ENCODE data around the gene SOX10. TPM values are rescaled to one million over a fixed set of nuclear protein-coding genes. Genes with fewer than 3 reads are reported as not detected.

The SOX10 gene
- total and polyA plus RNA-seq, 9 of the 15 experiments (the other 6 are each of a cell fraction or from before 2014, with no cell fraction given): not detected

DNA sequence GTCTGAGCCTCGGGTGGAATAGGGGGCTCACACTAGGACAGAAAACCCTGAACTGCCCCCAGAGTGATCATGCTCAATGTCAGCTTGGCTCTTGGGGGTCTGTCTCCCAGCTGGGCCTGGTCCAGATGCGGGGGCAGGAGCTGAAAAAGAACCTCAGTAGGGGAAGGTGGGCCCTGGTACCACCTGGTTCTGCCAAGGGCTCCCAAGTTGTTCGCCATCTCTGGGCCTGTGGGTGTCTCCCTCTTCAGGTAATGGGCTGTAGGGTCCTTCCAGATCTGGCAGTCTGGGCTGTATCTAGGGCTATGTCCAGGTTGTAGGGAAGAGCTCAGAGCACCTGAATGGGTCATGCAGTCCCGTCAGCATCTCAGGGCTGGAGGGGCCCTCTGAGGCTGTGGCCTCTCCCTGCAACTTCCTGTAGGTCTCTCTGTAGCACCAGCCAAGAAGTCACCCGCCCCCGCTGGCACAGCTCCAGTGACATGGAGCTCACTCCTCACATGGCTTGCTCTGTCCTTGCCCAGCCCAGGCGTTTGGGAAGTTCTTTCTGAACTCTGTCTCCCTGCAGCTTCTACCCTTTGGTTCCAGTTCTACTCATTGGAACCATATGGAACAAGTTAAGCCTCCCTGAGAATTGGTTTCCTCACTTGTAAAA is 33.0 kb upstream of the SOX10 start:
- no peak overlapping the region for H3K27ac ChIP-seq (ENCODE audit: extremely low read depth, low read depth, low read length)
- no peaks in the 10 kb centered on the region for H3K27me3 ChIP-seq (ENCODE audit: control insufficient read depth in 2 of 2, insufficient read depth in 2 of 2, low read length in 2 of 2)
- no peaks in the 10 kb centered on the region for H3K79me2 ChIP-seq (ENCODE audit: control insufficient read depth, insufficient read depth, low read length)
- no peaks in the 10 kb centered on the region for H4K20me1 ChIP-seq (replicated peaks; ENCODE audit: control insufficient read depth, insufficient read depth, low read length)
- BruUV-seq (replicated peaks): no TSS peak
- intact Hi-C loops (cut with micrococcal nuclease) (no loop called here), in situ Hi-C loops (cut with MboI) (no loop called here)
- H3K9me1 ChIP-seq (ENCODE audit: control insufficient read depth, insufficient read depth, low read length): no peaks in the 10 kb centered on the region
- 0 out of 2 replicates have a peak overlapping the region, but pooled peaks have one; percentile 39 for H2AFZ ChIP-seq (ENCODE audit: low read depth, low read length)
- TF ChIP-seq NFIC (IDR thresholded peaks at IDR 0.05) (peak; percentile 62), EHMT2 (IDR thresholded peaks at IDR 0.05) (no peak)
- CTCF ChIA-PET (ENCODE audit: low intra/inter-chr PET ratio): no interaction called here
- H3K9me3 ChIP-seq (replicated peaks; ENCODE audit: control insufficient read depth, insufficient read depth, low read depth, low read length): no peaks in the 10 kb centered on the region
- POLR2A ChIA-PET: interaction anchor here (0.6 to 0.9 kb wide), 3 partner anchors 11 to 51 kb away, joined by 3 to 5 read pairs (median 3); no protein-coding TSS in a partner anchor
- FAIRE-seq (no peak), ATAC-seq (peak; percentile 61), DNase-seq (ENCODE audit: extremely low read depth in 1 of 4, low spot score in 3 of 4) (peak in 1 of 4 experiments; percentile 31)
- WGBS (ENCODE audit: insufficient coverage, low coverage, missing lambda C conversion rate): 34% methylated on average over 7 of the region's 7 CpGs
- H3K9ac ChIP-seq (ENCODE audit: insufficient read depth in 1 of 2, low read depth in 2 of 2, low read length in 2 of 2): 0 out of 4 replicates have a peak overlapping the region, but pooled peaks of 1 of the 2 experiments have one; percentile 17
- no peaks in the 10 kb centered on the region for H3K36me3 ChIP-seq (ENCODE audit: control insufficient read depth, insufficient read depth, low read length)
- no peak overlapping the region for H3K4me3 ChIP-seq
- peaks cover 12 to 24% of the 10 kb centered on the region in 2 experiments; a peak in 4 of 5 replicates for H3K4me1 ChIP-seq (replicated peaks in 1 of 2; ENCODE audit: control insufficient read depth in 2 of 2, insufficient read depth in 2 of 2, low read length in 2 of 2)
- no peak overlapping the region for H3K4me2 ChIP-seq (ENCODE audit: insufficient read depth, low read length)
